K562 (cell line): ENCODE results near the gene CNN3. TPM values are rescaled to one million over a fixed set of nuclear protein-coding genes. Genes with fewer than 3 reads are reported as not detected.

Source experiments
- ATAC-seq: fragments of 200-7000 bp; cut with Tn5 transposase; 3 replicates; pipeline ENCODE4 v1.9.1; 2020; ENCODE audit warnings: moderate library complexity
- BruUV-seq: library from RNA; stranded (reverse); fragments of 400-500 nt; replicated peaks from 2 replicates; lab custom pipeline; 2021; lab: Mats Ljungman, UMichigan
- CTCF ChIA-PET: fragments of 300-600 bp; formaldehyde crosslinking; extraction: SDS; loops from one replicate; lab custom pipeline; 2021; ENCODE audit warnings: low intra/inter-chr PET ratio; lab: Yijun Ruan, JAX
- POLR2A ChIA-PET: fragments of 300-600, 350-650 bp; sonication (Branson Sonifier 250); formaldehyde crosslinking; extraction: SDS; loops from one replicate; lab custom pipeline; 2021; ENCODE audit warnings: antibody characterized with exemption, inconsistent platforms; lab: Yijun Ruan, JAX
- DNase-seq, 4 experiments: peaks; one replicate each; pipeline versions ENCODE4 v3.0.0 to v3.0.0-alpha.2; 2011 to 2018; ENCODE audit warnings: low spot score in 3 of 4, mixed read lengths in 3 of 4; ENCODE audit errors: extremely low read depth in 1 of 4
- FAIRE-seq: peaks from 2 replicates; lab custom pipeline; 2011; peaks lifted over from hg19 to GRCh38; lab: Jason Lieb, UNC
- H2AFZ ChIP-seq: 2 replicates; pipeline ENCODE4 v1.6.0; 2011; ENCODE audit warnings: low read depth, low read length, control low read depth, inconsistent platforms
- H3K27ac ChIP-seq: fragments of 200-600 bp; 3 replicates; pipeline ENCODE4 v1.8.0; 2011; ENCODE audit warnings: low read depth, mild to moderate bottlenecking, control low read depth, inconsistent platforms, low read length, moderate library complexity, mixed read lengths; ENCODE audit errors: extremely low read depth
- H3K27me3 ChIP-seq, 2 experiments: fragments of 300-600 bp in 1 of 2; 2 replicates in 1 of 2; 3 replicates in 1 of 2; pipeline versions ENCODE4 v1.6.0 to v1.8.0; 2011; ENCODE audit warnings: inconsistent platforms in 2 of 2, low read length in 2 of 2, mild to moderate bottlenecking in 1 of 2, mixed read lengths in 1 of 2, moderate library complexity in 1 of 2; ENCODE audit not compliant: control insufficient read depth in 2 of 2, insufficient read depth in 2 of 2
- H3K36me3 ChIP-seq: fragments of 300-600 bp; 3 replicates; pipeline ENCODE4 v1.8.0; 2011; ENCODE audit warnings: mild to moderate bottlenecking, low read length, inconsistent platforms; ENCODE audit not compliant: control insufficient read depth, insufficient read depth
- H3K4me1 ChIP-seq, 2 experiments: fragments of 200-600 bp in 1 of 2; replicated peaks in 1 of 2; 2 replicates in 1 of 2; 3 replicates in 1 of 2; pipeline versions ENCODE4 v1.5.1 to v1.8.0; 2011; ENCODE audit warnings: inconsistent platforms in 2 of 2, low read length in 2 of 2, mild to moderate bottlenecking in 1 of 2, mixed read lengths in 1 of 2, moderate library complexity in 1 of 2; ENCODE audit not compliant: control insufficient read depth in 2 of 2, insufficient read depth in 2 of 2
- H3K4me2 ChIP-seq: 2 replicates; pipeline ENCODE4 v1.6.1; 2011; ENCODE audit warnings: low read length, control low read depth, inconsistent platforms, mixed read lengths; ENCODE audit not compliant: insufficient read depth
- H3K4me3 ChIP-seq: fragments of 200-600 bp; sonication (generic), shearing (Covaris generic); 2 replicates; pipeline ENCODE4 v1.5.1; 2016; ENCODE audit warnings: control low read depth, inconsistent platforms
- H3K79me2 ChIP-seq: fragments of 200-600 bp; 3 replicates; pipeline ENCODE4 v1.8.0; 2011; ENCODE audit warnings: low read length, inconsistent platforms; ENCODE audit not compliant: control insufficient read depth, insufficient read depth
- H3K9ac ChIP-seq, 2 experiments: 2 replicates each; pipeline versions ENCODE4 v1.6.0 to v1.6.1; 2011; ENCODE audit warnings: low read depth in 2 of 2, low read length in 2 of 2, control low read depth in 1 of 2, inconsistent platforms in 1 of 2, mild to moderate bottlenecking in 1 of 2, mixed read lengths in 1 of 2; ENCODE audit not compliant: insufficient read depth in 1 of 2
- H3K9me1 ChIP-seq: one replicate; pipeline ENCODE4 v1.6.0; 2011; ENCODE audit warnings: inconsistent platforms, mild to moderate bottlenecking, low read length, moderate library complexity; ENCODE audit not compliant: control insufficient read depth, insufficient read depth
- H3K9me3 ChIP-seq: replicated peaks from 2 replicates; pipeline ENCODE4 v1.5.1; 2011; ENCODE audit warnings: low read depth, low read length, inconsistent platforms; ENCODE audit not compliant: control insufficient read depth, insufficient read depth
- H4K20me1 ChIP-seq: replicated peaks from 2 replicates; pipeline ENCODE4 v1.6.1; 2011; ENCODE audit warnings: low read length, inconsistent platforms, mixed read lengths; ENCODE audit not compliant: control insufficient read depth, insufficient read depth
- BMI1 ChIP-seq: fragments of 150-350 bp; IDR thresholded peaks from 2 replicates; pipeline ENCODE4 v1.6.1; 2014; ENCODE audit warnings: low read length
- CAMTA2 ChIP-seq: fragments of 250-450 bp; sonication (Bioruptor Pico); conservative IDR thresholded peaks from 2 replicates; pipeline ENCODE4 v1.5.1; 2022
- HIVEP1 ChIP-seq: fragments of 250-450 bp; sonication (Bioruptor Pico); IDR thresholded peaks from 2 replicates; pipeline ENCODE4 v1.4.0; 2020; ENCODE audit warnings: mild to moderate bottlenecking
- RB1 ChIP-seq: fragments of 450-650 bp; IDR thresholded peaks from 2 replicates; pipeline ENCODE4 v1.6.1; 2017; ENCODE audit warnings: low read depth, mild to moderate bottlenecking
- RBM22 ChIP-seq: fragments of 200-400 bp; formaldehyde crosslinking; IDR thresholded peaks from 2 replicates; pipeline ENCODE4 v1.6.1; 2018; ENCODE audit warnings: low read length, low read depth; ENCODE audit not compliant: poor library complexity, severe bottlenecking
- WGBS: fragments of 100-300 bp; shearing (Covaris generic); methylation state at CpG from one replicate; pipeline ENCODE4 v1.1.6; 2016; ENCODE audit warnings: low coverage, mixed read lengths; ENCODE audit not compliant: insufficient coverage; ENCODE audit errors: missing lambda C conversion rate; 5-methylcytosine and 5-hydroxymethylcytosine counted together
- in situ Hi-C: fragments of 300-500 bp; cut with MboI; formaldehyde crosslinking; loops from 4 replicates; pipeline ENCODE4 v1.15.0; 2018; ENCODE audit warnings: inconsistent platforms, mixed read lengths
- intact Hi-C: fragments of 100-400 bp; cut with micrococcal nuclease; formaldehyde crosslinking; loops from 2 replicates; pipeline ENCODE4 v1.14.2; 2022
- polyA plus RNA-seq, 8 experiments: library from polyadenylated mRNA; depleted of rRNA in 4 of 8; stranded (reverse) in 5 of 8; unstranded in 3 of 8; fragments of >200 nt; fragmentation: Nextera tagmentation in 2 of 8; fragmentation: Illumina TruSeq in 1 of 8; extraction: Ambion mirVana in 2 of 8; extraction: Trizol in 1 of 8; gene quantifications; 2 replicates each; pipeline versions ENCODE4 v1.2.1 to v1.2.3, GENCODE V29; 2011 to 2014; ENCODE audit warnings: inconsistent platforms in 1 of 8, missing spikeins in 1 of 8
- total RNA-seq, 7 experiments: library from RNA; depleted of rRNA in 6 of 7; stranded (reverse); fragments of >200 nt in 6 of 7; fragmentation: Illumina TruSeq in 2 of 7; extraction: Trizol in 2 of 7; gene quantifications; 2 replicates each; pipeline versions ENCODE4 v1.2.1 to v1.2.3, GENCODE V29; 2011 to 2021; ENCODE audit warnings: low replicate concordance in 1 of 7
- TF ChIP-seq, protein P1 (sequence below): fragments of 250-450 bp; sonication (Bioruptor Pico); IDR thresholded peaks from 2 replicates; pipeline ENCODE4 v1.4.0; 2020

The CNN3 gene
- total and polyA plus RNA-seq, 9 of the 15 experiments (the other 6 are each of a cell fraction or from before 2014, with no cell fraction given), result 0.06 to 0.62 (median 0.18) TPM; not detected in 4

DNA sequence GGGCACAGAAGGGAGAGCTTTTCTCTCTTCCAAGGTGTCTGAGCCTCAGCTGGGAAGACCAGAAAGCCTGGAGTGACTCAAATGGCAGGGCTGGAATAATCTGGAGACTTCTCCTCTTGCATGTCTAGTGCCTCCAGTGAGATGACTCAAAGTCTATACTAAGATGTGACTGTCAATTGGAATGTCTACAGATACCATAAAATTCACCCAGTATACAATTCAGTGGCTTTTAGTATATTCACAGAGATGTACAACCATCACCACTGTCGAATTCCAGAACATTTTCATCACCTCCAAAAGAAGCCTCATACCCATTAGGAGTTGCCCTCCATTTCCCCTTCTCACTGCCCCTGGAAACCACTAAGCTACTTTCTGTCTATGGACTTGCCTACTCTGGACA is 47.9 kb upstream of the CNN3 start:
- CTCF ChIA-PET, result no interaction called here
- Histone ChIP-seq H3K27me3 (peaks cover 10 to 13% of the 10 kb centered on the region in 2 experiments; a peak in 3 of 5 replicates), H3K4me3 (no peak overlapping the region), H3K9me1 (no peaks in the 10 kb centered on the region), H3K9ac (no peak overlapping the region), H3K36me3 (no peaks in the 10 kb centered on the region), H3K27ac (no peak overlapping the region), H3K79me2 (no peaks in the 10 kb centered on the region), H3K4me2 (no peak overlapping the region), H3K4me1 (no peaks in the 10 kb centered on the region), H2AFZ (no peak overlapping the region), H3K9me3 (no peaks in the 10 kb centered on the region), H4K20me1 (no peaks in the 10 kb centered on the region)
- POLR2A ChIA-PET, result no interaction called here
- FAIRE-seq (no peak), ATAC-seq (no peak), DNase-seq (no peak)
- in situ Hi-C loops (no loop called here), intact Hi-C loops (no loop called here)
- WGBS, result 0% methylated on average over 1 of the region's 1 CpG
- TF ChIP-seq RBM22, result no peak
- TF ChIP-seq HIVEP1, result no peak
- no peak for TF ChIP-seq CAMTA2
- TF ChIP-seq, protein P1, sequence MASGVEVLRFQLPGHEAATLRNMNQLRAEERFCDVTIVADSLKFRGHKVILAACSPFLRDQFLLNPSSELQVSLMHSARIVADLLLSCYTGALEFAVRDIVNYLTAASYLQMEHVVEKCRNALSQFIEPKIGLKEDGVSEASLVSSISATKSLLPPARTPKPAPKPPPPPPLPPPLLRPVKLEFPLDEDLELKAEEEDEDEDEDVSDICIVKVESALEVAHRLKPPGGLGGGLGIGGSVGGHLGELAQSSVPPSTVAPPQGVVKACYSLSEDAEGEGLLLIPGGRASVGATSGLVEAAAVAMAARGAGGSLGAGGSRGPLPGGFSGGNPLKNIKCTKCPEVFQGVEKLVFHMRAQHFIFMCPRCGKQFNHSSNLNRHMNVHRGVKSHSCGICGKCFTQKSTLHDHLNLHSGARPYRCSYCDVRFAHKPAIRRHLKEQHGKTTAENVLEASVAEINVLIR (CRISPR knock-in tag), result no peak
- BruUV-seq, result no TSS peak

GRCh38 chr1:94974241-94974640 is 47.3 kb upstream of the CNN3 start:
- Histone ChIP-seq H2AFZ (no peak overlapping the region), H3K9me3 (no peaks in the 10 kb centered on the region), H3K9me1 (no peaks in the 10 kb centered on the region), H3K4me3 (no peak overlapping the region), H3K36me3 (no peaks in the 10 kb centered on the region), H3K27me3 (peaks cover 10 to 17% of the 10 kb centered on the region in 2 experiments; a peak in 3 of 5 replicates), H3K79me2 (no peaks in the 10 kb centered on the region), H3K4me2 (no peak overlapping the region), H3K4me1 (no peaks in the 10 kb centered on the region), H3K9ac (no peak overlapping the region), H3K27ac (no peak overlapping the region), H4K20me1 (no peaks in the 10 kb centered on the region)
- intact Hi-C loops (no loop called here), in situ Hi-C loops (no loop called here)
- ChIA-PET CTCF (no interaction called here), POLR2A (interaction anchor here (0.7 kb wide), 1 partner anchor 100 kb away, joined by 3 read pairs; no protein-coding TSS in a partner anchor)
- DNase-seq (no peak), ATAC-seq (no peak), FAIRE-seq (no peak)
- TF ChIP-seq BMI1, result no peak
- no peak for TF ChIP-seq RB1
- WGBS, result 0% methylated on average over 1 of the region's 1 CpG
- BruUV-seq, result no TSS peak
